ENCODE measurements around the gene PTMA.
A peak's percentile ranks its signal among the peaks of the same experiment; 100 is the strongest.

The PTMA gene

DNA sequence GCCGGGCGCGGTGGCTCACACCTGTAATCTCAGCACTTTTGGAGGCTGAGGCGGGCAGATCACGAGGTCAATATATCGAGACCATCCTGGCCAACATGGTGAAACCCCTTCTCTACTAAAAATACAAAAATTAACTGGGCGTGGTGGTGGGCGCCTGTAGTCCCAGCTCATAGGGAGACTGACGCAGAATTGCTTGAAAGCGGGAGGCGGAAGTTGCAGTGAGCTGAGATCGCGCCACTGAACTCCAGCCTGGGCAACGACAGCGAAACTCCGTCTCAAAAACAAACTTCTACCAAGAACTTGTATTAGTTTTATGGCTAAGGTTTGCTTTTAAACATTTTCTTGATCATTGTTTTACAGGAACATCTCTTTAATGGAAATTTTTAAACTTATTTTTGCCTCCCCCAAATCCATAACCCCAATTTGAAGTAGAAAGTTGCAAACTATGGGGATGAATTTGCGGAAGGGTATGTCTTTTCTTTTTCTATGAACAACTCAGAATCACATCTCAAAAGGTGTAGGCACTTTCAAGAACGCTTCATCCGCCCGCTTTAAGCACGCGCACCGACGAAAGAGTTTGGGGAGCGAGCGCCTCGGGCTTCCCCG, 46.8 kb upstream of the PTMA start:
- TF ChIP-seq, protein P1, sequence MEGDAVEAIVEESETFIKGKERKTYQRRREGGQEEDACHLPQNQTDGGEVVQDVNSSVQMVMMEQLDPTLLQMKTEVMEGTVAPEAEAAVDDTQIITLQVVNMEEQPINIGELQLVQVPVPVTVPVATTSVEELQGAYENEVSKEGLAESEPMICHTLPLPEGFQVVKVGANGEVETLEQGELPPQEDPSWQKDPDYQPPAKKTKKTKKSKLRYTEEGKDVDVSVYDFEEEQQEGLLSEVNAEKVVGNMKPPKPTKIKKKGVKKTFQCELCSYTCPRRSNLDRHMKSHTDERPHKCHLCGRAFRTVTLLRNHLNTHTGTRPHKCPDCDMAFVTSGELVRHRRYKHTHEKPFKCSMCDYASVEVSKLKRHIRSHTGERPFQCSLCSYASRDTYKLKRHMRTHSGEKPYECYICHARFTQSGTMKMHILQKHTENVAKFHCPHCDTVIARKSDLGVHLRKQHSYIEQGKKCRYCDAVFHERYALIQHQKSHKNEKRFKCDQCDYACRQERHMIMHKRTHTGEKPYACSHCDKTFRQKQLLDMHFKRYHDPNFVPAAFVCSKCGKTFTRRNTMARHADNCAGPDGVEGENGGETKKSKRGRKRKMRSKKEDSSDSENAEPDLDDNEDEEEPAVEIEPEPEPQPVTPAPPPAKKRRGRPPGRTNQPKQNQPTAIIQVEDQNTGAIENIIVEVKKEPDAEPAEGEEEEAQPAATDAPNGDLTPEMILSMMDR (IDR thresholded peaks at IDR 0.05; ENCODE audit: low read length), result no peak
- no peak for TF ChIP-seq EZH2 (IDR thresholded peaks at IDR 0.05; ENCODE audit: borderline replicate concordance, low read length)
- peaks cover 3% of the 10 kb centered on the region; the same call in 1 of the 2 replicates for H3F3A ChIP-seq (ENCODE audit: insufficient read depth, low read length)
- H3K36me3 ChIP-seq (ENCODE audit: insufficient read depth, low read length), result peaks cover 18% of the 10 kb centered on the region; the same call in 1 of the 2 replicates
- H3K9me2 ChIP-seq (ENCODE audit: low read depth, low read length), result no peaks in the 10 kb centered on the region
- H3K27me3 ChIP-seq (ENCODE audit: insufficient read depth, low read length), result no peaks in the 10 kb centered on the region
- peak overlapping the region; percentile 84 for H3K27ac ChIP-seq (ENCODE audit: low read depth, low read length, poor library complexity, severe bottlenecking)
- H2AFZ ChIP-seq (ENCODE audit: low read length), result no peak overlapping the region
- H4K20me1 ChIP-seq (ENCODE audit: insufficient read depth, low read length), result no peaks in the 10 kb centered on the region
- H3K9ac ChIP-seq (ENCODE audit: low read length), result peak overlapping the region; percentile 78
- H3K4me2 ChIP-seq (ENCODE audit: low read length), result peak overlapping the region; percentile 71
- H3K79me2 ChIP-seq (ENCODE audit: insufficient read depth, low read length), result peaks cover 12% of the 10 kb centered on the region; the same call in 1 of the 2 replicates
- H3K4me1 ChIP-seq (ENCODE audit: insufficient read depth, low read length, severe bottlenecking), result peaks cover 43% of the 10 kb centered on the region
- H3K9me3 ChIP-seq (ENCODE audit: low read length), result 0 out of 2 replicates have a peak, but pooled peaks cover 6% of the 10 kb centered on the region
- H3K4me3 ChIP-seq (ENCODE audit: low read depth, low read length, poor library complexity, severe bottlenecking), result peak overlapping the region; percentile 55

DNA sequence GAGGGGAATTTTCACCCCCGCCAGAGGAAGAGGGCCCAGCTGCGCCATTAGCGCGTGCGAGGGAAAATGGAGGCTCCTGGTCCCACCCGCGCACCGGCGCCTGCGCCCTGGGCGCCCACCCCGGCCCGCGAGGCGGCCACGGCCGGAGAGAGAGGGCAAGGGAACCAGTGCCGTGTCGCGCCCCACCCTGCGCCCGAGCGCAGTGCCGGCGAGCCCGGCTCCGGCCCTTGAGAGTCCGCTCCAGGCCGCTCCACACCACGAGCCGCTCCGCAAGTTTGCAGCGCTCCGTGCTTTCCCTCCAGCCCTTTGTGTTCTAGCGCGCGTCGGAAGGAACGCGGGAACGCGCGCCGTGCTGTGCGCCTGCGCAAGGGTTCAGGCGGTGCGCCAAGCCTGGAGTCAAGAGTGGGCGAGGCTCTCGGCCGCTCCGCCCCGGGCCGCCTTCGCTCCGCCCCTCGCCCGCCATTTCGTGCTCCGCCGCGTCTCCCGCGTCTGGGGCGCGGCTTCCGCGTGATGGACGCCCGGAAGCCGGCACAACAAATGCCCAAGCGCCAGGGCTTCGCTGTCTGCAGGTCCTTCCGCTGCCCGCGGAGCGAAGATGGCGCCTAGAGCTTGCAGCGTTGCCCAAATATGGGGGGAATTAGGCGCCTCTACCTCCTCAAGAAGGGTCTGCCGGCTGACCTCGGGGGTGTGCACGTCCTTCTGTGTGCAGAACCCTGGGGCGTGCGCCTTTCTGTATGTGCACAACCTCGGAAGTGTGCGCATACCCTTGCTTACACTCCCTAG, 46.1 kb upstream of the PTMA start:
- Histone ChIP-seq H3K36me3 (ENCODE audit: insufficient read depth, low read length) (peaks cover 18% of the 10 kb centered on the region; the same call in 1 of the 2 replicates), H3K4me1 (ENCODE audit: insufficient read depth, low read length, severe bottlenecking) (peaks cover 49% of the 10 kb centered on the region), H3K9me2 (ENCODE audit: low read depth, low read length) (no peaks in the 10 kb centered on the region), H3K27ac (ENCODE audit: low read depth, low read length, poor library complexity, severe bottlenecking) (peak overlapping the region; percentile 100), H3K4me2 (ENCODE audit: low read length) (peak overlapping the region; percentile 96), H3K79me2 (ENCODE audit: insufficient read depth, low read length) (peaks cover 12% of the 10 kb centered on the region; the same call in 1 of the 2 replicates), H3K9me3 (ENCODE audit: low read length) (0 out of 2 replicates have a peak, but pooled peaks cover 6% of the 10 kb centered on the region), H3K9ac (ENCODE audit: low read length) (peak overlapping the region; percentile 100), H4K20me1 (ENCODE audit: insufficient read depth, low read length) (no peaks in the 10 kb centered on the region), H2AFZ (ENCODE audit: low read length) (no peak overlapping the region), H3F3A (ENCODE audit: insufficient read depth, low read length) (peaks cover 3% of the 10 kb centered on the region; the same call in 1 of the 2 replicates), H3K27me3 (ENCODE audit: insufficient read depth, low read length) (no peaks in the 10 kb centered on the region), H3K4me3 (ENCODE audit: low read depth, low read length, poor library complexity, severe bottlenecking) (peak overlapping the region; percentile 92)
- no peak for TF ChIP-seq EZH2 (IDR thresholded peaks at IDR 0.05; ENCODE audit: borderline replicate concordance, low read length)
- TF ChIP-seq, protein P1 (IDR thresholded peaks at IDR 0.05; ENCODE audit: low read length), result no peak

DNA sequence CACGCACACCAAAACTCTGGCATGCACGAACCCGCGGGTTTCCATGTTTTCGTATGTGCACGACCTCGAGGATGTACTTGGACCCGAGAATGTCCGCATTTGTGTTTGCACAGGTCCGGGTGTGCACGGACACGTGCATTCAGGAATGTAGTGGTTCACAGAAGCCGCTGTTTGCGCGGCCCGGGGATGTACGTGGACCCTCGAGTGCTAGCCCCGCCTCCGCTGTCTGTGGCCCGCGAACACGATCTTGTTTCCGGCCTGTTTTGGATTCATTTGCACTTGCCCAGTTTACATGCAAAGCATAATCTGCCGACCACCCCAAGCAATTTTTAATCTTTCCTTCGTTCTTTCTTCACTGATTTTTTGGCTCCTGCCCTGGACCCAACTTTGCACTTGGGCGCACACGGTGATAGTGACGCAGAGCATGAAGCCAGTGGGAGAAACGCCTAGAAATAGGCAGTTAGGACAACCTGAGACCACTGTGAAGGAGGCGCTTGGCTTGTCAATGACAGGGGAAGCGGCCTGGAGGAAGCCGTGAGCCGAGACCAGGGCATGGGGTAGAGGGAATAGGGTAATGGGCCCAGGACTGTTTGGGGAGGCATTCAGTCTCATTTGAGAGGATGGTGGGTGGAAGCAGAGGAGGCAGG, 45.4 kb upstream of the PTMA start:
- 0 out of 2 replicates have a peak, but pooled peaks cover 6% of the 10 kb centered on the region for H3K9me3 ChIP-seq (ENCODE audit: low read length)
- no peaks in the 10 kb centered on the region for H3K27me3 ChIP-seq (ENCODE audit: insufficient read depth, low read length)
- H3K79me2 ChIP-seq (ENCODE audit: insufficient read depth, low read length), result peaks cover 12% of the 10 kb centered on the region; the same call in 1 of the 2 replicates
- TF ChIP-seq, protein P1 (IDR thresholded peaks at IDR 0.05; ENCODE audit: low read length), result no peak
- no peak for TF ChIP-seq EZH2 (IDR thresholded peaks at IDR 0.05; ENCODE audit: borderline replicate concordance, low read length)
- peak overlapping the region; percentile 100 for H3K9ac ChIP-seq (ENCODE audit: low read length)
- H3K9me2 ChIP-seq (ENCODE audit: low read depth, low read length), result no peaks in the 10 kb centered on the region
- peaks cover 57% of the 10 kb centered on the region for H3K4me1 ChIP-seq (ENCODE audit: insufficient read depth, low read length, severe bottlenecking)
- peaks cover 18% of the 10 kb centered on the region; the same call in 1 of the 2 replicates for H3K36me3 ChIP-seq (ENCODE audit: insufficient read depth, low read length)
- peak overlapping the region; percentile 96 for H3K4me2 ChIP-seq (ENCODE audit: low read length)
- peak overlapping the region; percentile 92 for H3K4me3 ChIP-seq (ENCODE audit: low read depth, low read length, poor library complexity, severe bottlenecking)
- no peak overlapping the region for H2AFZ ChIP-seq (ENCODE audit: low read length)
- no peaks in the 10 kb centered on the region for H4K20me1 ChIP-seq (ENCODE audit: insufficient read depth, low read length)
- H3K27ac ChIP-seq (ENCODE audit: low read depth, low read length, poor library complexity, severe bottlenecking), result peak overlapping the region; percentile 100
- peaks cover 3% of the 10 kb centered on the region; the same call in 1 of the 2 replicates for H3F3A ChIP-seq (ENCODE audit: insufficient read depth, low read length)
